Measurements from ENCODE around the gene MMEL1.

Gene MMEL1

GRCh38 chr1:2642560-2643413 is 10.0 kb upstream of the MMEL1 start:
- DNase-seq = peak; percentile 92

GRCh38 chr1:2642131-2642559 is 9.3 kb upstream of the MMEL1 start:
- no peak for DNase-seq

GRCh38 chr1:2641381-2642130 is 8.7 kb upstream of the MMEL1 start:
- no peak for DNase-seq

- no peak for DNase-seq
These were observed 7.8 kb upstream of the MMEL1 start for GRCh38 chr1:2640626-2641025.

- no peak for DNase-seq
These were observed 7.0 kb upstream of the MMEL1 start for GRCh38 chr1:2639607-2640521.

- no peak for DNase-seq
These were observed 6.4 kb upstream of the MMEL1 start for GRCh38 chr1:2639203-2639602.

- DNase-seq = no peak
These were observed 5.8 kb upstream of the MMEL1 start for GRCh38 chr1:2638466-2639115.

- no peak for DNase-seq
These were observed 4.8 kb upstream of the MMEL1 start for GRCh38 chr1:2637442-2638145.

- DNase-seq = no peak
These were observed 3.9 kb upstream of the MMEL1 start for GRCh38 chr1:2636733-2637132.

- no peak for DNase-seq
These were observed 2.7 kb upstream of the MMEL1 start for GRCh38 chr1:2635361-2636010.

- no peak for DNase-seq
These were observed 1.2 kb upstream of the MMEL1 start for GRCh38 chr1:2633936-2634491.

- no peak for DNase-seq
These were observed 635 bp upstream of the MMEL1 start for GRCh38 chr1:2633366-2633935.

GRCh38 chr1:2632051-2632430 is 775 bp downstream of the MMEL1 start:
- no peak for DNase-seq

- no peak for DNase-seq
These were observed 1.4 kb downstream of the MMEL1 start for GRCh38 chr1:2631136-2632050.

GRCh38 chr1:2630498-2631135 is 2.2 kb downstream of the MMEL1 start:
- DNase-seq = no peak

GRCh38 chr1:2629627-2630497 is 3.0 kb downstream of the MMEL1 start:
- no peak for DNase-seq

- DNase-seq = no peak
These were observed 3.7 kb downstream of the MMEL1 start for GRCh38 chr1:2628933-2629626.

All from DMS79 treated with DMSO at 0.1 percent for 48 hours (cell line).